Epithelial cell of proximal tubule (primary cell): ENCODE measurements around the gene NDRG2. TPM values are rescaled to one million over a fixed set of nuclear protein-coding genes. Genes with fewer than 3 reads are reported as not detected.

Source experiments
- total RNA-seq: library from RNA; depleted of rRNA; stranded (reverse); fragments of >200 nt; gene quantifications from 2 replicates; pipeline ENCODE4 v1.2.3, GENCODE V29; 2015

NDRG2 gene
- total RNA-seq, 1 donor from 2014 or later = 16.0 TPM

Other genes with a start within 250 kb of the NDRG2 start
- 0.14 and 0.81 TPM in 2 replicates for gene RNASE6, start 243.8 kb downstream of the NDRG2 start, total RNA-seq
- 0.40 TPM in 1 of 2 replicates, not detected in the other for gene RNASE1, start 222.2 kb downstream of the NDRG2 start, total RNA-seq
- gene RNASE3, start 133.7 kb downstream of the NDRG2 start, total RNA-seq = not detected in 2 replicates
- not detected in 2 replicates for gene RNASE2, start 69.6 kb downstream of the NDRG2 start, total RNA-seq
- gene METTL17, start 35.1 kb downstream of the NDRG2 start, total RNA-seq = 63.5 and 118 TPM in 2 replicates
- gene SLC39A2, start 25.8 kb downstream of the NDRG2 start, total RNA-seq = not detected in 2 replicates
- not detected in 2 replicates for gene TPPP2, start 5.2 kb upstream of the NDRG2 start, total RNA-seq
- gene RNASE13, start 9.7 kb upstream of the NDRG2 start, total RNA-seq = not detected in 2 replicates
- gene RNASE7, start 17.3 kb upstream of the NDRG2 start, total RNA-seq = 0.86 TPM in 1 of 2 replicates, not detected in the other
- not detected in 2 replicates for gene RNASE8, start 32.8 kb upstream of the NDRG2 start, total RNA-seq
- 24.2 and 42.7 TPM in 2 replicates for gene ARHGEF40, start 45.2 kb upstream of the NDRG2 start, total RNA-seq
- gene ZNF219, start 73.6 kb upstream of the NDRG2 start, total RNA-seq = 11.2 and 18.6 TPM in 2 replicates
- 0.43 TPM in 1 of 2 replicates, not detected in the other for gene TMEM253, start 76.0 kb upstream of the NDRG2 start, total RNA-seq
- gene OR5AU1, start 131.0 kb upstream of the NDRG2 start, total RNA-seq = not detected in 2 replicates
- 755 and 938 TPM in 2 replicates for gene HNRNPC, start 244.4 kb upstream of the NDRG2 start, total RNA-seq